Measurements from ENCODE around the gene BANP.
"Not testable (repeated sequence)": the region's sequence is repeated elsewhere in the genome, so short reads cannot be mapped to it uniquely, and the experiment has no call there.

BANP gene

DNA sequence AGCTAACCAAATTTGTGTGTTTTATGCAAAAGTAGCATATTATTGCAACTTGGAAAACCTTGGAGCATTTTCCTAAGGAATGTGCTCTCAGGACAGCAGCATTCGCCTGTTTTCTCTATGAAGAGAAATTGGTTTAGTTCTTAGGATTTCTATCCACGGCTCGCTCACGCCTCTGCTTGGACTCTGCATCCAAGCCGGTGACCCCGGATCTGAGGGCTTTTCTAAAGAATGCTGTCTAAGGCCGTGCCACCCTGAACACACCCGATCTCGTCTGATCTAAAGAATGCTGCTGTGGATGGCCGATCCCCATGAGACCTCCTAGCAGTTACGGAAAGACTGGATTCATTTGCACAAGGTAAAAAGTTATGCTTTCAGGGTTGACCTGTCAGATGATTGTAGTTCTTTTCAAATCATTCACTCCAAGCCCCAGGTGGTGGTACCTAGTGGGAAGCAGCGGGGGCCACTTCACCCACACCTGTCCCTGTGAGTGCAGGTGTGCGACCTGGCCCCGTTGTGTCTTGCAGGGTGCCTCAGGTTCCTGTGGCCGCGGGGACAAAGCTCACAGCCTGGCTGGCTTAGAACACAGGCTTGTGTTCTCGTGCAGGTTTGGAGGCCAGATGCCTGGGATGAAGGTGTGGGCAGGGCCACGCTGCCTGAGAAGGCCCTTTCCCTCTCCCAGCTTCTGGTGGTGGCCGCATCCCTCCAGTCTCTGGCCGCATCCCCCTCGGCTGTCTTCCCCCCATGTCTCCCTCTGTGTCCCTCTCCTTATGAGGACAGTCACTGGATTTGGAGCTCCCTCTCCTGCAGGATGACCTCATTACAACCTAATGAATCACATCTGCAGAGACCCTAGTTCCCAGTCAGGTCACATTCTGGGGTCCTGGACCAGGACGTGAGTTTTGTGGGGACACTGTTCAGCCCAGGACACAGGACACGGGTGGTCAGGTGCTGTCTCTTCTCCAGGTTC, 71.1 kb downstream of the BANP start:
- DNase-seq: no peak
- Histone ChIP-seq H3K4me3 (ENCODE audit: low read depth, low read length) (no peak overlapping the region), H3K36me3 (peaks cover 4% of the 10 kb centered on the region), H3K4me1 (peaks cover 6% of the 10 kb centered on the region), H3K9me3 (no peaks in the 10 kb centered on the region), H3K27me3 (no peaks in the 10 kb centered on the region)
- TF ChIP-seq, protein P1, sequence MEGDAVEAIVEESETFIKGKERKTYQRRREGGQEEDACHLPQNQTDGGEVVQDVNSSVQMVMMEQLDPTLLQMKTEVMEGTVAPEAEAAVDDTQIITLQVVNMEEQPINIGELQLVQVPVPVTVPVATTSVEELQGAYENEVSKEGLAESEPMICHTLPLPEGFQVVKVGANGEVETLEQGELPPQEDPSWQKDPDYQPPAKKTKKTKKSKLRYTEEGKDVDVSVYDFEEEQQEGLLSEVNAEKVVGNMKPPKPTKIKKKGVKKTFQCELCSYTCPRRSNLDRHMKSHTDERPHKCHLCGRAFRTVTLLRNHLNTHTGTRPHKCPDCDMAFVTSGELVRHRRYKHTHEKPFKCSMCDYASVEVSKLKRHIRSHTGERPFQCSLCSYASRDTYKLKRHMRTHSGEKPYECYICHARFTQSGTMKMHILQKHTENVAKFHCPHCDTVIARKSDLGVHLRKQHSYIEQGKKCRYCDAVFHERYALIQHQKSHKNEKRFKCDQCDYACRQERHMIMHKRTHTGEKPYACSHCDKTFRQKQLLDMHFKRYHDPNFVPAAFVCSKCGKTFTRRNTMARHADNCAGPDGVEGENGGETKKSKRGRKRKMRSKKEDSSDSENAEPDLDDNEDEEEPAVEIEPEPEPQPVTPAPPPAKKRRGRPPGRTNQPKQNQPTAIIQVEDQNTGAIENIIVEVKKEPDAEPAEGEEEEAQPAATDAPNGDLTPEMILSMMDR (IDR thresholded peaks at IDR 0.05; ENCODE audit: low read depth, low read length): peak; percentile 16; the same call in 1 of the 2 replicates

DNA sequence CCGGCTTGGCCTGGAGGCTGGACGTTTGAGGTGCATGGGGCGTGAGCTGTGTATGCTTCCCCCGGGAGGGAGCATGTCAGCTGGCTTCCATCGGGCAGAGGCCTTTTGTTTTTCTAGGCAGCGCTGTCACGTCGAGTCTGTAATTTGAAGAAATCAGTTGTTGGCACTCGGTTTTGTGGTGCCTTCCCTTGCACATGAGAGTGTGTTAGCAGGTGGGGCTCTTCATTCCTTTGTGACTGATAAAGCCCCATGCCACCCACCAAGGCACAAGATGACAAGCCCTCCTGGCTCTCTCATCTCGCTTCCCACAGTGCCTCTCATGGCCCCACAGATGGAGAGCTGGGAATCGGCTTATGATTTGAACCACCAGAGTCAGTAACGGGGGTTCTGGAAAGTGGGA, 72.1 kb downstream of the BANP start:
- Histone ChIP-seq H3K4me3 (ENCODE audit: low read depth, low read length) (no peak overlapping the region), H3K9me3 (no peaks in the 10 kb centered on the region), H3K27me3 (no peaks in the 10 kb centered on the region), H3K36me3 (peaks cover 4% of the 10 kb centered on the region), H3K4me1 (peaks cover 6% of the 10 kb centered on the region)
- DNase-seq: no peak
- TF ChIP-seq, protein P1 (IDR thresholded peaks at IDR 0.05; ENCODE audit: low read depth, low read length): no peak

DNA sequence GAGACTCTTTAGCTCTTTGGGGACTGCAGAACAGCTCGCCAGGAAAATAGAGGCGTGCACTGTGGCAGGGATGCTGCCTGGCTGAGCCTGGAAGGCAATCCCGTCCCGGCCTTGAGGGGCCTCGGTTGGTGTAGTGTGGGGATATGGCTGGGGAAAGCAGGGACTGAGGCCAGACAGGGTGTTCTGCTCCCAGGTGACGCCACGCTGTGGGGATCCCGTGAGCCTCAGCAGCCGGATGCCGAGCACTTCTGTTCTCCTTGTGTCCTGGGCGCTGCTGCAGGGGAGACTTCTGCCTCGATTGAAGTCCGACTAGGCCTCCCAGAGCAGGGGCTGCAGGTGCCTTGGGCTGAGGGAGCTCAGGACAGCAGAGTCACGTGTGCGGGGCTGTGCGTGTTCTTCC, 72.6 kb downstream of the BANP start:
- no peak for DNase-seq
- H3K36me3 ChIP-seq: peaks cover 4% of the 10 kb centered on the region
- peaks cover 6% of the 10 kb centered on the region for H3K4me1 ChIP-seq
- TF ChIP-seq, protein P1 (IDR thresholded peaks at IDR 0.05; ENCODE audit: low read depth, low read length): no peak
- no peak overlapping the region for H3K4me3 ChIP-seq (ENCODE audit: low read depth, low read length)
- H3K27me3 ChIP-seq: no peaks in the 10 kb centered on the region
- H3K9me3 ChIP-seq: no peaks in the 10 kb centered on the region

DNA sequence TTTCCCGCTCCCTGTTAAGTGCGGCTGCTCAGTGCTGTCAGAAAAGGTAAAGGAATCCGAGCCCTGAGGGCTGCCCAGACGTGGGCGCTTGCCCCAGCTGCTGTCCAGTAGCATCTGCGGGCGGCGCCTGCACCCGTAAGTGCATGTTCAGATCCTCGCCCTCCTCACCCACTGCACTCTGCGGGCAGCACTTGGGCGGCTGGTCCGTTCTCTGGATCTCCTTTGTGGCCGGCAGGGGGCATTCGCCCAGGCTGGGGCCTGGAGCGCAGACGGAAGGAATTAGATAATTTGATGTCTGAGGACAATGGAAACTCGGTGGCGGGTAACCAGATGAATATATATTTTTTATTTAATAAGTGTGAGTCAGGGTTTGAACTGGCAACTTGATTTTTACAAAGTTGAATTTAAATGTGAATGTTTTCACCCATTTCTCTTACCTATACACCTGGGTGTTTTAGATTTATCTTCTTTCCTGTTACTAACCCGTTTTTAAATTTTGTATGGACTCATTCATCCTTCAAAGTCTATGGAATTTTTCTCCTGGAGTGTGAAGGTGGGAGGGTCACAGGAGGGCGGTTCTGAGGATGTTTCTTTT, 73.4 kb downstream of the BANP start:
- H3K4me3 ChIP-seq (ENCODE audit: low read depth, low read length); H3K9me3 ChIP-seq; H3K27me3 ChIP-seq; H3K36me3 ChIP-seq; H3K4me1 ChIP-seq: not testable (repeated sequence)
- TF ChIP-seq, protein P1 (IDR thresholded peaks at IDR 0.05; ENCODE audit: low read depth, low read length): peak; percentile 78
- peak; percentile 83 for DNase-seq

DNA sequence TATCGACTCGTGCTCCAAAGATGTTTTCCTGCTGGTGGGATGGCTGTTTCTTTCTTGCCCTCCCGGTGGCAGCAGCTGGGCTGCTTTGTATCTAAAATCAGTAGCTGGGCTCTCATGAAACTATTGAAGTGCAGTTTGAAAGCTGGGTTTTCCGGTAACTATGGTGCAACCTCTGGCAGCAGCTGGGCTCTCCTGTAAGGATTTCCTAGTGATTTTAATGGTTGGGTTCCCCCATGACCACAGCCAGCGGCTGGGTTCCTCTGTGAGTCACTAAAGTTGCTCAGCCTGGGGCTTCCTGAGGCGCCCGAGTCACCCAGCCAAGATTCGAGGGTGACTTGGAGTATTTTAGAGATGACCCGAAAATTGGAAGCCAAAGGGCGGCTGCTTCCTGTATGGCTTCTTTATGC, 73.9 kb downstream of the BANP start:
- H3K27me3 ChIP-seq; H3K4me3 ChIP-seq (ENCODE audit: low read depth, low read length); H3K4me1 ChIP-seq; H3K9me3 ChIP-seq; H3K36me3 ChIP-seq; DNase-seq: not testable (repeated sequence)

DNA sequence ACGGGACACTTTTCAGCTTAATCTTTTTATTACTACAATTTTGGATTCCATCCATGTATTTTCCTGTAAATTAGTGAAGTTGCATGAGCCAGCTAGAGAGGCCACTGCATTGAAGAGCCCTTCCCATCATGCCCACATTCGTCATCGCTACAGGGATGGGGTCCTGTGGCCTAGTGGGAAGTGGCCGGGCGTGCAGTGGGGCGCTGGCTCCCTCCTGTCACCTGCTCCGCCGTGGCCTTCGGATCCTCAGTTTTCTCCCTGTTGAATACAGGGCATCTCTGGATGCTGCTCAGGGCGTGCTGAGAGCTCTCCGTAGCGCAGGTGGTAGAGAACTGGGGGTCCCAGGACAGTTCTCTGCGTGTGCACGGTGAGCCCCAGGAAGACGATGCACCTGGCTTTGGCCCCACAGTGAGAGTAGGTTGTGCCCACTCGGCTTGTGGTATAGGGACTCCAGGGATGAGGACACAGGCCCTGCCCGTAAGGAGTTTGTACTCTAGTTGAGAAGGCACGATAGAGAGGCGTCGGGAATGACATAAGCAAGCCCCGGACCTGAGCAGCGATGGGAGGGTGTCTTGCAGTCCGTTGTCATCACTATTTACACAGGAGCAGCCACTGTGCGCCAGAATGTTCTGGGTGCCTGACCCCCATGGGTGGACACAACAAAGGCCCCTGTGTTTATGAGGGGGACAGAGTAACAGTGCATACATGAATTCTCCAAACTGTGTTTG, 74.8 kb downstream of the BANP start:
- not testable (repeated sequence) for H3K4me3 ChIP-seq (ENCODE audit: low read depth, low read length); H3K36me3 ChIP-seq; H3K4me1 ChIP-seq; H3K27me3 ChIP-seq; DNase-seq; H3K9me3 ChIP-seq
